ENCODE measurements around the gene TMEM38B.

Gene TMEM38B, protein sequence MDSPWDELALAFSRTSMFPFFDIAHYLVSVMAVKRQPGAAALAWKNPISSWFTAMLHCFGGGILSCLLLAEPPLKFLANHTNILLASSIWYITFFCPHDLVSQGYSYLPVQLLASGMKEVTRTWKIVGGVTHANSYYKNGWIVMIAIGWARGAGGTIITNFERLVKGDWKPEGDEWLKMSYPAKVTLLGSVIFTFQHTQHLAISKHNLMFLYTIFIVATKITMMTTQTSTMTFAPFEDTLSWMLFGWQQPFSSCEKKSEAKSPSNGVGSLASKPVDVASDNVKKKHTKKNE

GRCh38 chr9:105694190-105694847 lies at the start of gene TMEM38B:
Gene TMEM38B (plus strand): TSS chr9:105694541. CDS start chr9:105694661, 120 bp downstream.
- no peak for FAIRE-seq

DNA sequence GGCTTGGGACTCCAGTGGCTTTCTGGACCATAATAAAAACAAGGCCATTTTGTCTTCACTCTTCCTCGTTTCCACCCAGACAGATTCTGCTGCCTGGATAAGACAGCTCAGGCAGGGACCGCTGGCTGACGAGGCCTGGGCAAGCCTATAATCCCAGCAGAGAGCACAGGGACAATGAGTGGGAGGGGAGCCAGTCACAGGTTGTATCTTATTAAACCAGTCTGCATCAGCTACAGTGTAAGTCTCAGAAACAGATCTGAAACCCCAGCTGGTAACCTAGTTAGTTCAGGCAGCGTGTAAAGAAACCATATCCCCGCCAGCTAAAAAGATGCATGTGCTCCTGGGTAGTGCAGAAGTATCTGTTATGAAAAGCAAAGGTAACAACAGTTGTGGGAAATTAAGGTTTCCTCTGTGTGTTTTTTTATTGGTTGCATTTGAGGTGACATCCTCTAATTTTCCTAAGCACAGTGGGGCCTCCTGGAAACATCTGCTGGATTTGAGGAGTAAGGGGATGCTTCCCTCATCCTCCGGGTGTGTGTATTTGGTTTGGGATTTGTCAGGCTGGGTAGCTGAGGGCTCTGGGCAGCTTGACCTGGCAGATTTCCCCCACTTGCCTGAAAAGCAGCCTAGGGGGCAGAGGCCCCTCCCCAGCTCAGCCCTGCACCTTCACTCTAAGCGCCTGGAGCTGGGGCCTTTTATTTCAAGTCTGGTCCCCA lies 47.3 kb upstream of the TMEM38B start:
- no peak for FAIRE-seq

DNA sequence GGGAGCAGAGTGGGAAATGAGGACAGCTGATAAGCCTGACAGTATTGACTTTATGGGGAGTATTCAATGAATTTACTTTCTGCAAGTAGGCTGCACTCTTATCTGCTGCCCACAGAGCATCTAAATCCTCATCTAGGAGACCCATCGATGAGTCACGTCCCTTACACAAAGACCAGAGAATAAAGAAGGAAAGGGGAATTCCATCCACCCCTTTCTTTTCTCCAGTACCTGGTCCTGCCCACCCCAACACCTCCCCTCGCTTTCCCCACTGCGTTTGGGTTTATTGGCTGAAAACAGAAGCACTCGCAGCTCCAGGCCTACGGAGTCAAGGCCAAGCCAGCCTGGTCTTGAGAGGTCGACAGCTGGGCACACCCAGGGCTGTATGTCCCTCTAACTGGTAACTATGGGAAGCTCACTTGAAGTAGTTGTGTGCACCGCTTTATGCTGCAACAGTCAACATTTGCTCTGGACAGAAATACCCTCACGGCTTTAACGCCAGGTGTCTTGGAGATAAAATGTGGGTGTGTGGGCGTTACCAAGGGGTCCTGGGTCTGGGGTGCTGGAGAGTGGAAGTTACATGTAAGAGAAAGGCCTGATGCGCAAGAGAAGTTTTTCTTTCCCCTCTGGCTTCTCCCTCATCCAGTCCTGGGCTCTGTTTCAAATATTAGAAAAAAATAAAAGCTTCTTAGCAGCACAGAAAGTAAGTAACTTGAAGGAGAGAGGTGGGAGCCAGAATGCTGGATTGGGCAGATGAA lies 46.6 kb upstream of the TMEM38B start:
- FAIRE-seq: no peak

- no peak for FAIRE-seq
Observed at GRCh38 chr9:105651806-105652205, 42.5 kb upstream of the TMEM38B start.

DNA sequence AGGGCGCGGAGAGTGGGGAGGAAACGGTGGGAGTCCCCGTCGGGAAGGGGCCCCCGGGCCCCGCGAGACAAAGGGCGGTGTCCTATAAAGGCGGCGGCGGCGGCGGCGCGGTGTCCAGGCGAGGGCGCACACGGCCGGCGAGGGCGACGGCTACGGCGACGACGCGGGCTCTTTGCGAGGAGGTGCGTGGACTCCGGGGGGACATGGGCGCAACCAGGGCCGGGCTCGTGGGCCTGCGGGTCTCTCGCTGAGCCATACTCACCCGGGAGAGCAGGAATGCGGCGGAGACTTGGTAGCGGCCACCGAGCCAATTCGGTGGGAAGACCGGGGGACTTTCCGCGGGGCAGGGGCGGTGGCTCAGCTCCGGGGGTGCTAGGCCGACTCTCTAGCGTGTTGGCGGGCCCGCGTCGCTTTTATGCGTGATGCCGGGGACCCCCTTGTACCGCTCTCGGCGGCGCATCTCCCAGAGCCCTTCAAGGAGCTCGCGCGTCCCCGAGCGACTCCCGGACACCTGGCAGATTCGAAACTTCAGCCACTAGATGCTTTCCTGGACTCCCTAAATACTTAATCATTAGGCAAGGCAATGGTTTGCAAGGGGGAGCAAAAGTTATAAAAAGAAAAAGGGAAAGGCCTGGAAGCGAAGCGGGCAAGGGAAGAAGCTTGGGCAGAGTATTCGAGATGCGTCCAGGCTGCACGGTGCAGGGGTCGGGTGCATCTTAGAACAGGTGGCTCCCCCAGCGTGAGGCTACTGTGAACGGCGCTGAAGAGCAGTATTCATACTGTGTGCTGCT lies 38.0 kb upstream of the TMEM38B start:
- no peak for FAIRE-seq

- FAIRE-seq: no peak
Observed at GRCh38 chr9:105658351-105658750, 36.0 kb upstream of the TMEM38B start.

GRCh38 chr9:105661011-105661410 lies 33.3 kb upstream of the TMEM38B start:
- no peak for FAIRE-seq

- no peak for FAIRE-seq
Observed at GRCh38 chr9:105662184-105663104, 31.9 kb upstream of the TMEM38B start, which contains the start of gene TAL2. Gene TAL2 (plus strand): TSS chr9:105662457. CDS start chr9:105662497, 40 bp downstream.

DNA sequence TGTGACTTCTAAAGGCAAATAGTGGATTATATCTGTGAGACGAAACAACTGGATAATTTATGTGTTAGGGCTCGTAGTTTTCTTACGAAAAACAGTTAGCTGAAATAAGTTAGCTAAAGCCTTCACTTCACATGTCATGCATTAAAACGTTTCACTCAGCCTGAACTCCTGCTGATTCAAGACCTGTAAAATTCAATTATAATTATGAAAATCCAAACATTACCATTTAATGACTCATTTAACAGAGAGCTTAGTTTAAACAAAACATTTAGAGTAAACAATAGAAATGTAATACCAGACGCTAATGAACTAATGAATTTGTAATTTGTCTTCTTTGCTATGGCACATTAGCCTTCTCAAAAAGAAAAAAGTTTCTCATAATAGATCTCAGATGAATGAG lies 30.4 kb upstream of the TMEM38B start:
- FAIRE-seq: no peak

DNA sequence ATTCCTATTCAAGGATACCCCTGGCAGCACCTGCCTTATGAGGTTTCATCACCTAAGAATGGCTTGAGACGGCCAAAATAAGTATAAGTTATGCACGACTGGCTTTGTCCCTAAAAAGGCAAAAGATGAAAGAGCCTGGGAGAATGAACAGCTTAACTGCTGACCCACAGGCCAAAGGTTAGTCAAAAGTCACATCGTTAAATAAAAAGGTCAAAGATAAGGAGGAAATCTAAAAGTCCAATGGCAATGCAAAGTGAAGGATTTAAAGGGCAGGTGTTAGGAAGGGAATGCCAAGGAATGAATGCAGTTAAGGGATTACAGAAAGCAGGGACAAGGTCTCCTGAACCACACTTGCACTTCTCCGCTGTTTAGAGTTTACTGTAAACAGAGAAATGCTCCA lies 26.5 kb upstream of the TMEM38B start:
- FAIRE-seq: no peak

DNA sequence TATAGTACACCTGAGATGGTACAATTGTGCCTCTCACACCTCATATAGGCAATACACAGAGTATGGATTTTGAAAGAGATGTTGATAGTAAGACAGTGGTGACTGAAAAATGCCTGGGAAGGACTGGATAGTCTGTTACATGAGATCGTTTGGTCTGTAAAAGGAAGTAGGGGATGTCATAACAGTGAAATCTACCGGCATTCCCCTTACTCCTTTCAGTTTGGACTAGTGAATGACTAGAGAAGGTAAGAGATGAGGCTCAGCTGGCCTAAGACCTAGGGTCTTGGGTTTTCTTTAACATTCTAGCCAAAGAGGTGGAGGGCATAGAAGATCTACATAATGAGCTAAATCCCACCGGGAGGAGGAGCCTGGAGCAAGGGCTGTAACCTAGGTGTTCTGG lies 24.0 kb upstream of the TMEM38B start:
- FAIRE-seq: no peak

- FAIRE-seq: no peak
Observed at GRCh38 chr9:105670775-105671174, 23.6 kb upstream of the TMEM38B start.

- FAIRE-seq: no peak
Observed at GRCh38 chr9:105672711-105673234, 21.6 kb upstream of the TMEM38B start.

DNA sequence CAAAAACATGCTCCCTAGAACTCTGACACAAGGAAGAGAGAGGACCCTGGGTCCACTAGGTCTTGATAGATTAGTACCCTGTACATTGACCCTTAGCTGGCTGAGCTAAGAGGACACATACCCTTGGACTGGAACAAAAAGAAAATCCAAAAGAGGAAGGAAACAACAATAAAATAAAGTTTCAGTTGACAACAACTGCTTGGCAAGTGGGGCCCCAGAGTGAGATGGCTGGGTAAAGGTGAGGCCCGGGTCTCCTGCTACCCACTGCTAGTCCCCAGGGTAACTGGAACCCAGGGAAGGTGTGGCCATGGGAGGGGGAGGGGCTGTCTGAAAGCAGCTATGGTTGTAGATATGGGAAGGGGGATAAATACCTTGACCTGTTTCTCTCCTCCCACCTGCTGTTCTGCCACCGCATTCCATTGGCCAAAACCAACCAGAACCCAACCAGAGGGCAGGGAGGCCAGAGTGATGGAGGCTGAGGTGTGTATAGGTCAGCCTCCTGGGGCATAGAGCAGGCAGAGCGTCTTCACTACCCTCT lies 20.4 kb upstream of the TMEM38B start:
- no peak for FAIRE-seq

- FAIRE-seq: no peak
Observed at GRCh38 chr9:105676351-105676923, 17.9 kb upstream of the TMEM38B start.

GRCh38 chr9:105678163-105678562 lies 16.2 kb upstream of the TMEM38B start:
- no peak for FAIRE-seq

DNA sequence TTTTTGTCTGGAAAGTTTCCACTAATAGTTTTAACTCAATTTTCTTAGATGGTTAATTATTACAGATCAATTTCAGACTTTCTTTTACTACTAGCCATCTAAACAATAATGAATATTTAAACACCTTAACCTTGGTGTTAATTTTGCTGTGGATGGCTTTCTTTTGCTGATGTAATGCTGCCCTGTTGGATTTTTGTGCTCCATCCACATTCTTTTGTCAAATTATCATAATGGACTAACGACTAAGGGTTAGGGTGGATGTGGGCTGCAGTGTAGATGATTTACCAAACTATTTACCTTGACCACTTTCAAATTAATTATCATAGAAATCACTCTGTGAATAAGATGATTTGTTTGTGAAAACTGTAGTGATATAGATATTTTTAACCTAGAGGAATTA lies 15.6 kb upstream of the TMEM38B start:
- FAIRE-seq: no peak

- FAIRE-seq: no peak
Observed at GRCh38 chr9:105679257-105680022, 14.9 kb upstream of the TMEM38B start.

DNA sequence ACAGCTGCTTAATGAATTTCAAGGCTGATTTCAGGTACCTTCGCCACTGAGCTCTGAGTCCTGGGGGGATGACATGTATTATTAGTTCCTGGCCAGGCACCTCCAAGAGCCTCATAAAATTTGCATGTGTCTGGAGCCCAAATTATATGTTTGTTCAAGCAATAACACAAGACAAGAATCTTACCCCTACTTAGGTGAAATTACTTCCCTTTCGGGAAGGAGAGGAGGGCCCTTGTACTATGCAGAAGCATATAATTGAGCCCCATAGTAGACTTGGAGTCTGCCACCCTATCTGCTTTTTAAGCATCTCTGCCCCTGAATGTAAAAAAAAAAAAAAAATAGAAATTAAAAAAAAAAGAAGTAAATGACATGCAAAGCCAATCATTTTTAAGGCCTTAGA lies 13.0 kb upstream of the TMEM38B start:
- no peak for FAIRE-seq

Measured in endometrium (tissue), 2 donors.